RKO (cell line): Measurements from ENCODE around the gene ADGRD2.

Experiments
- DNase-seq: peaks from one replicate; pipeline ENCODE4 v3.0.0-alpha.2; 2016; ENCODE audit warnings: low spot score

ADGRD2 gene

DNA sequence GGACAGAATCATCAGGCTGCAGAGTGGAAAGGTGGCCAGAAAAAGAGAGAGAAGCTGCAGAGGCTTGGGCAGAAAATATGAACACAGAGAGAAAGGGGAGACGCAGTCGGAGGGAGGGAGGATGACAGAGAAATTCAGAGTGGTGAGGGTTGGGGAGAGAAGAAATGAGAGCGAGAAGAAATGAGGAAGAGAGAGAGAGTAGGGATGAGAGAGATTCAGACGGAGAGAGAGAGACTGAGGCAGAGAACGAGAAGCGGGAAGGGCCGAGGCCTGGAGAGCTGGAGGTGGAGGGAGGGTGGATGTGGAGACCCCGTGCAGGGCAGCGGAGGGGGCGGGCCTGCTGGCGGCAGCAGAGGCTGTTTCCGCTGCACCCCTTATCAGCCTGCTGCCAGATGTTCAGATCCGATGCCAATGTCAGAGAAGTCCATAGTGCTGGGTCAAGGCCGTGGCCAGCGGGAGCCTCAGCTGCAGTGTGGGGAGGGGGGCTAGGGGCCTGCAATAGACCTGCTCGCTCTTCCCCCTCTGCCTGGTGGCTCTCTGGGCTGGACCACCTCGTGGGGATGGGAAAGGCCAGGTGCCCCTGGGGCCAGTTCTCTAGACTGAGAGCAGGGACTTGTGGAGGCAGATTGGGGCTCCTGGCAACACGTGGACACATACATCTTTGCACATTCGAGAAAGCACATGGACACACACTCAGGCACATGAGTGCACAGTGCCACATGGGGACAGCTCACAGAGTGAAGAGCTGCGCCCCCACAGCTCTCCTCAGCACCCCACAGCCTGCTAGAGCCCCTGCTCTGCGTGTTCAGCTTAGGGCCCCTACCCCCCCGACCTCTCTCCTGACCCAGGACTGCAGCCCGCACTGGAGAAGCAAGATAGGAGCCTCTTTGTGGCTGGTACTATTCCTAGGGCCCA is 61.9 kb downstream of the ADGRD2 start:
- no peak for DNase-seq

- no peak for DNase-seq
These were observed 62.6 kb downstream of the ADGRD2 start for GRCh38 chr9:124512806-124513204.

- no peak for DNase-seq
These were observed 63.2 kb downstream of the ADGRD2 start for GRCh38 chr9:124513376-124513994.

GRCh38 chr9:124514125-124514524 is 63.9 kb downstream of the ADGRD2 start:
- no peak for DNase-seq

- no peak for DNase-seq
These were observed 64.6 kb downstream of the ADGRD2 start for GRCh38 chr9:124514874-124515273.

DNA sequence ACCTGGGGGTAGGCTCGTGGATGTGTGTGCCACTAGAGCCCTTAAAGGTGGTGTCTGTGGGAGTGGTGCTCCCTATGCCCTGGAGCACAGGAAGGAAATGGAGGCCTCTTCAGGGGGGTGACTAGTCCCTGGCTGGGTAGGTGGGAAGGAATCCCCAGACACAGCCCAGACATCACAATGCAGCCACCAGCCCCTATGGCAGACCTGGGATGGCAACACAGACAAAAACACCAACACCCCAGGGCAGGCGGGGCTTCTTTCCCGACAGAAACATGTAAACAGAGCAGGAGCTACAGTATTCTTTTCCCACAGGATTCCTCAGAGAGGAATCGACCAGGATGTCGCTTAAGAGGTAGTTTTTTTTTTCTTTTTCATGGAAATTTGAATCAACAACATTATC is 67.3 kb downstream of the ADGRD2 start:
- no peak for DNase-seq

DNA sequence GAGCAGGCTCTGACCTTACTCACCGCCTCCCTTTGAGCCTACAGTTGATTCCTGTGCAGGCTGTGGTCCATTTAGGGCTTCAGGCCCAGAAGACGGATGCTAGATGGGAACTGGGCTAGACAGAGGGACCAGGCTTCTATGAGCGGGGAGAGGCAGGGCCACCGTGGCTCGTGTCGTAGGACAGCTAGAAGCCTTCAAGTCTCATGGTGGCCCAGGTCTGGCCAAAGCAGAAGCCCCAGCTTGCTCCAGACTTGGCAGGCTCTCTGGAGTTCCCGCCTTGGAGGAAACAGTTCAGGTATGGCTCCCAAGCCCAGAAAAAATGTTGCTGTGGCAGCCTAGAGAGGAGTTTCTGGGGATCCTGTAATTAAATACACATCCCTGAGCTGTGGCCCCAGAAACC is 67.9 kb downstream of the ADGRD2 start:
- no peak for DNase-seq

DNA sequence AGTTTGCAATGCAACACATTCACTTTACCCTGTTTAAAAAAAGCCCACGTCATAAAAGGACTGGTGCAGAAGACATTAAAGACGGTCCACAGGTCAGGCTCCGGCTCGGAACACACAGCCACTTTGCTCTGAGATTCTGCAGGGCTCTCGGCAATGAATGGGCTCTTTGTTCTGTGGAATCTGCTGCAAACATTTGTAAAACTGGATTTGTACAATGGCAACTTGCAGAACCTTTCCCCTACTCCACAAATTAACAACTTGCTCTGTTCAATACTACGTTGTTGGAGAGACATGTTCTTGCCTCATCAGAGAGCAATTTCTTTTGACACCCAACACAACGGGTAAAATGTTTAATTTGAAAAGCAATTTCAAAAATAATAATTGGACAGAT is 70.0 kb downstream of the ADGRD2 start:
- no peak for DNase-seq

DNA sequence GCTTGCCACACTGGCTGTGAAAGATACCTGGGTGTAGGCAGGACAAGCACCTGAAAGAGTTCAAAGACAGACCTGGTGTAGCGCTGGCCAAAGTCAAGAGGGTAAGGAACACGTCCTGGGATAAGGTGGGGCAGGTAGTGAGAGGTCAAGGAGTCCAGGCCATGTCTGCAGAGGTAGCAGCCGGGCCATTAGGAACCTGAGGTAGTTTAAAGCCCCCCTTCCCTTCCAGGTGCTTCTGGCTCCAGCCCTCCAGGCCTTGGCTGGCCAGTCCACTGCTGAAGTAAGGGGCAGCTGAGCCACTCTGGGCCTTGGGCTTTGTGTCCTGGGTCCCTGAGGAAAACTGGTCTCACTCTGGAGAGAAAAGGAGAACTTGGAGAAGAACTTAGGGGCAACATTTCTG is 70.9 kb downstream of the ADGRD2 start:
- no peak for DNase-seq

DNA sequence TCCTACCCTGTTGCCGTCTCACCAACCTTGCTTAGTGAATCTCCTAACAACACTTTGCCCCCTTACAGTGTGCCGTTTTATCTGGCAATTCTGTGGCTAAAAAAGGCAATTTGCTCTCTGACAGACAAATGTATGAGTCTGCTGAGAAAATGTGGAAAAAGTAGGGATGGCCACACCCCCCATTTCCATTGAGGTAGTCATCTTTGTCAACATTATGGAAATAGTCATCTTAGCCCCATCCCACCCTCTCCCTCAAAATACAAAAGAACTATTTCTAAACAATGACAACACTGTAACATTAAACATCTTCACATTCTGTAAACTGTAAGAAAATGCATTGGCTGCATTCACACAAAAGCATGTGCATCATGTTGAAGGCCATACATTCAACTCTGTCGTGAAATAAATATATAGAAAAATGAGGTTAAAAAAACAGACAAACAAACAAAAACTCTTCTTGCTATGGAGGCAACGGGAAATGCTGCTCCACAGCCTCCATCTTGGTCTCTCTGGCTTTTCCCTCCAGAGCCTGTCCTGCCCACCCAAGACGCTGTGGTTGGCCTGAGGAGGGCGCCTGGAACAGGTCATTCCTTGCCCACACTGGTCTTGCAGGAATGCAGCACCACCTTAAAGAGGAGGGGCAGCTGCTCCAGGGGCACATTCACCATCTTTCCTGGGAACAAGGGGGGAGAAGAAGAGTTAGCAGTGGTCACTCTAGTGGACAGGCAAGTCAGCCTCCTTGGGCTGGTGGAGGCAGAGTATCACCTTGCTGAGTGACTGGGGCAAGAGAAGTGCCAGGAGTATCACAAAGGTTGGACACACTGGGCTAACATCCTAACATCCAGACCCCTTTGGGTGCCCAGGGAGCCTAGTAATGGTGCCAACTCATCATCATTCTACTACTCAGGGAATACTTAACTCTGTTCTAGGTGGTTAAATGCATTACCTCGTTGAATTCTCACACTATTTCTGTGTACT is 72.2 kb downstream of the ADGRD2 start:
- DNase-seq = no peak

DNA sequence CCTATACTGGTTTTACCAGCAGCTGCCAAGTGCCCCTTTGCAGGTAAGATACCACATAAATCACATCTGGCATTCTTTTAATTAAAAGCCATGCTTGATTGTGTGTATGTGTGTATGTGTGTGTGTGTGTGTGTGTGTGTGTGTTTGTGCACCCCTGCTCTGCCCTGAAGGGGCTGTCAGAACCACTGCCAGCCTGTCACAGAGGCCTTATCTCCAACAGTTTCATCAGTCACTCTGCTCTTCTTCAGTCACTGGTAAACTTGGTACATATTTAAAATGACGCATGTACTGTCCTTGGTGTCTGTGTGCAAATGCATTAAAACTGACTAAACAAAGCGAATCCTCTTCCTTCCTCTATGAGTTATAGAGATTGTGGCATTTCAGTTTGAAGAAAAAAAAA is 75.9 kb downstream of the ADGRD2 start:
- DNase-seq = no peak

GRCh38 chr9:124527781-124528180 is 77.5 kb downstream of the ADGRD2 start:
- no peak for DNase-seq
